Activated gamma-delta T cell treated with Interleukin-2 at 50 U/mL for 16 hours (primary cell): ENCODE measurements around the gene PLEKHA7.

Experiments
- DNase-seq: peaks from one replicate; pipeline ENCODE4 v3.0.0-alpha.2; 2020

PLEKHA7 gene

DNA sequence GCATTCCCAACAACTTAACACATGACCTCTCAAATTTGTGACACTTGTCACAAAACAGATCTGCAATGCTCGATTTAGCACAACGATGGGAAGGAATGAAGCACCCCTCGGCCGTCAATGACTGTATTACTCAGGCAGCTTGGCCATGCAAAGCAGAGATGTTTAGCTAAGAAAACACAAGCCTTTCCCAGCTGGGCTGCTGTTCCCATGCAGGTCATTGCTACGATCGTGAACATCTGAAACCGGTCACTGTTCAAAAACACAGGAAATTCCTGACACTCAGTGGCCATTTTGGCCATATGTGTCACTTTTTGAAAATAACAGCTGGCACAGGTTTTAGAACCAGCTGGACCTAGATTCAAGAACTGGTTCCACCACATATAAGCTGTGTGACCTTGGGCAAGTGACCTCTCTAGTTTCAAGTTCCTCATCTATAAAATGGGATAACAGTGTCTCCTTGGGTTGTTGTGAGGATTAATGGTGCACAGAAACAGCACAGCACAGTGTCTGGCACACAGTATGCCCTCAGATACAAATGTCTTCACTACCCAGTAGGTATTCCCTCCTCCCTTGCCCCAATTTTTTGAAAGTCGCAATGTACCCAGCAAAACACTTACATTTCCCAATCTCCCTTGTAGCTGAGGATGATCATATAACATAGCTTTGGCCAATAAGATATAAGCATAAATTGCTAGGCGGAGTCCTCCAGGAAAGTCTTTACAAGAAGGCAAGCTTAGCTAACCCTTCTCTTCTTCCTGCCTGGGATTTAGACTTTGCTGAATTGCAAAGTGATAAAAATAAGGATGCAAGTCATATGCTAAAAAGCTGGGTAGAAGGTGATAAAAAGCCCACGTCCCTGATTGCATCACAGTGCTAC lies 182.7 kb downstream of the PLEKHA7 start:
- no peak for DNase-seq

DNA sequence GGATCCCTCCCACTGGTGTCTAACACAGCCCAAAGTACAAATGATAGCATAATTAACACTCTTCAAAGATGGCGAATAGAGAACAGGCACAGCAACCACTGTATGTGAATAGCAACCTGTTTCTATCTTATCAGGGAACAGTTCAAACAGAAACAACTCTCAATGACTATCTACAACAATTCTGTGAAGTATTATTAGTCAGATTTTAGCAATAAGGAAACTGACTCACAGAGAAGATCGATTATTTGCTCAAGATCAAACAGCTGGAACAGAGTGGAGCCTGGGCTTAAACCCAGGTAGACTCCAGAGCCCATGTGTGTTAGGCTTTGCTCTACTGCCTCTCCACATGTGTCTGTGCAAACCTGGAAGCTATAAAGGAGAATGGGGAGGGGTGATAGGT lies 187.1 kb downstream of the PLEKHA7 start:
- no peak for DNase-seq

GRCh38 chr11:16825968-16826367 lies 188.2 kb downstream of the PLEKHA7 start:
- DNase-seq = no peak

DNA sequence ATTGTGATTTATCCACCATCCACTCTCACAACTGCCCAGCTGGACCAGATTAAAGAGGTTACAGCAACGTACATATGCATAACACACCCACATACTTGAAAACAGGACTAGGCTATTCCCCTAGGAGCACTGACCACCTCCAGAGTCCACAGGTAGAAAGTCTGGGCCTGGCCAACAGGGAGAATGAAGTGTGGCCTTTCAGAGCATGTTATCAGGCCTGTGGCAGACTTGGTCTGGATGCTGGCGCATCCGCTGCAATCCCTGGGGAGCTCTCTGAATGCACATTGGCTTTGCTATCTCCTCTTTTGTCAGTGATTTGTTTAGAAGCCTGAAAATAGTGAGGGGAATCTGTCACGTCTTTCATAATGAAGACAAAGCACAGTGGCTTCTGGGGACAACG lies 189.1 kb downstream of the PLEKHA7 start:
- DNase-seq = no peak

DNA sequence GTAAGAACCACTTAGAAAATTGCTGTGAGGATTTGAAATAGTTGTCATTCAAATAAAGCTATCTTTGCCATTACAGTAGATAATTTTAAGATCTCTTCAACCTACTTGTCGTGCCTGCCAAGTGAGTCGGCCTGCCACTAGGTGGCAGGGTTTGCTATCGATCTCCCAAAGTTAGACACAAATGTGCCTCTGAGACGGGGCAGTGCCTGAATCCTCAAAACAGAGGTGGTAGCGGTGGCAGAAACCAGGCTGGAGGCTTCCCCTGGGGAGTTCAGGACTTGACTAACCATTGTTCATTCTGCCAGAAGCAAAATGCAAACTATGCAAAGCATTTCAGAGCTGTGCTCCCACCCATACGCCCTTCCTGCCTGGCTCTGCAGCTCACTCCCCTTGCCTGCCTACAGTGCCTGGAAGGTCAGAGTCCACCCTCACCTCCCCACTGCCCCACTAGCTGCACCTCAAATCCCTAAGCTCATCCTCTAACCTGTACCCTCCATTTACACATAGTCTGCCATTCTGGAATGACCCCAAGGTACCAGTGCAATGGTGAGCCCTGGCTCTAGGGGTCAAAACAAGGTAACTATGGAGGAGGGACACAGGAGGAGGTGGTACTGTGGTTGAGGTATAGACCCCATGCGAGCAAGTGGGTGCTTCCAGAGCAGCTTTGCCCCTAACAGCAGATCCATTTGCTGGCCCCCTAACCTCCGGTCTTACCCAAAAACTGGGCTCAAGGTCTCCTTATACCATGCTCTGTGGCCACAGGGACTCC lies 193.7 kb downstream of the PLEKHA7 start:
- peak; percentile 52 for DNase-seq

- DNase-seq = no peak
These were observed 195.9 kb downstream of the PLEKHA7 start for GRCh38 chr11:16818284-16818683.

DNA sequence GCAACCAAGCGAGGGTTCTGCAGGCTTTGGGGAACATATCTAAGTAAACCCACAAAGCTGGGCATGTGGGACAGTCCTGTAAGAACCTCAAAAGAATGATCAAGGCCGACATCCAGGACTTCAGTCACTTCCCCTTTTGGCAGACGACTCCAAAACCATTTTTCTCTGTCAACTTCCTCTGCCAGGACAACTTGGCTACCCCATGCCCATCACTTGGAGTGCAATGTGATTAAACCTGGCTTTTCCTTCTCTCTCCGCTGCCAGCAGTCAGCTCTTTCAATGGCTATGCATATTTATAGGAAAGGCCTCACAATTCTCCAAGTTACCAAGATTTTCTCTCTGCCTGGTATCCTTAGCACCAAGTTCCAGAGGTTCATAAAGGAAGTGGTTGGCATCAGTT lies 196.9 kb downstream of the PLEKHA7 start:
- DNase-seq = no peak

GRCh38 chr11:16816358-16817270 lies 197.6 kb downstream of the PLEKHA7 start:
- no peak for DNase-seq

GRCh38 chr11:16815047-16815767 lies 199.0 kb downstream of the PLEKHA7 start:
- no peak for DNase-seq

DNA sequence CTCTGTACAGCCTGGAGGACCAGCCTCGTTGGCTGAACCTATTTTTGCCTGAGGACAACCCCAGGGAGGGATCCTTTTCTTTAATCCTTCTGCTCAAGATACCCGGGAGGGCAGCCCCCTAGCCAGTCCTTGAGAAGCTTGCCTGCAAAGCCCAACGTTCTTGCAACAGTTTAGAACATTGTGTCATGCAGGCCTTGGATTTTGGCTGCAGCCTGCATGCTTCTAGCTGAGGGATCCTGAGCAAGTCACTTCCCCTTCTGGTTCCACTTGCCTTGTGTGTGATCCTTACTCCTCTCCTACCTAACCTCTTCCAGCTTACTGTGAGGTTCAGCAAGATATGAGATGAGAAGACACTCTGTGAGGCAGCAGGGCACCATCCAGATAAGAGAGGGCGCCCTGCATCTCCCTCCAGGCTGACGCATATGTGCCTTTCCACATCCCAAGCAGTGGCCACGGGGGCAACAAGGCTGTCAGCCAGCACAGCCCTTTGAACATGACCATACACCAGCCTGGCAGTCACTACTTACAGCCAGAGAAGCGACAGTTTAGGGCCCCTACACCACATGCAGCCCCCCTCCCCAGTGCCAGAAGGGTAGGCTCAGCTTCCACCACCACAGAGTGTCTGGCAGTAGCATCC lies 199.7 kb downstream of the PLEKHA7 start:
- DNase-seq = no peak

GRCh38 chr11:16813126-16813525 lies 201.1 kb downstream of the PLEKHA7 start:
- no peak for DNase-seq

GRCh38 chr11:16812274-16812673 lies 201.9 kb downstream of the PLEKHA7 start:
- DNase-seq = no peak

DNA sequence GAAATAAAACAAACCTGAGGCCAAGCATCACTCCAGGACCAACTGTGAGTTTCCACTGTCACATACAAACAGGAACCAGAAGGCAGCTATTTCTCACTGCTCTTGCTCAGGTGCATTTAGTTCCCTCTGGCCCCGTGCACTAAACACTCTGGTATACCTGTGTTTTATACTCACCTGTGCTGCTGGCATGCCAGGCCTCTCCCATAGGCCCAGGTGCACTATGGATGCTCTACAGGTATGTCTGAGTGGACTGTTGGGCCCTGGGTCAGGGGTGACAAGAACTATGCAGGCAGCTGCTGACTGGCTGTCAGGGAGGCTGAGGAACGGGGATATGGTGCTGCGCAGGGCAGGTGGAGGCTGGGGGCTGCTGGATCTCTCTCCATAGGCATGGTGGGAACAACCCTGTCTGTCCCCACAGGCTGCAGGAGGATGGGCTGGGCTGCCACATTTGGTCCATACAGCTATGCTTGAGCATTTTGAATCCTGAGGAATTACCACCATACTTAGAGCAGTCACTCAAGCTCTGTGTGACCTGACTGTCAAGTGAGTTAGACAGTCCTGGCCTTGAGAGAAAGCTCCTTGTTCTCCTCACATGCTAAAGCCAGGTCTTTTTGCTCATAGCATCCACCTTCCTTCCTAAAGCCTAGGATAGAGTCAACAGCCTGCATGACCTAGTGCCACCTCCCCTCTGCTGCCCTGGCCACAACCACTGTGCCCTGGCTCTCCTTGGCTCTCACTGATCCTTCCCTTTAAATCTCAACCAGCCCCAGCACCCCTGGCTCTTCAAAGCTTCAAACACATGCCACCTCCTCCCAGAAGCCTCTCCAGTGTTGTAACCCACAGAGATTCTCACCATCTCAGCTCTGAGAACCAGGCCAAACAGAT lies 202.8 kb downstream of the PLEKHA7 start:
- no peak for DNase-seq

GRCh38 chr11:16809886-16810668 lies 204.1 kb downstream of the PLEKHA7 start:
- no peak for DNase-seq

DNA sequence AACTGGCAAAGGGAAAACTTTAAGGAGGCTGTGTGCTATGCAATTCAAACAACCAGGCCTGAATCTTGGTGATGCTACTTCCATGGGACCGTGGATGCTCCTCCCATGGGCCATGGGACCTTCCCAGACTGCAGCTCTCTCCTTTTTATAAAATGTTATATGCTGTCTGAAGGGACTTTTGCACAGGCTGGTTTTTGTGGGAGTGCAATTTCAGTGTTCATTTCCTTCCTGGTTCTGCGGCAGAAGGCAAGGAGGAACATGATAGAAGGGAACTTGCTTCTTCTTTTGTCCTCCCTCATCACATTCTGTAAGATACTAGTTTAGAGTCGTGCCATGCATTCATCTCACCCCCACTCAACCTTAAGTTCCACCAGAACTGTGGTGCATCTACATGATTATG lies 206.9 kb downstream of the PLEKHA7 start:
- no peak for DNase-seq

DNA sequence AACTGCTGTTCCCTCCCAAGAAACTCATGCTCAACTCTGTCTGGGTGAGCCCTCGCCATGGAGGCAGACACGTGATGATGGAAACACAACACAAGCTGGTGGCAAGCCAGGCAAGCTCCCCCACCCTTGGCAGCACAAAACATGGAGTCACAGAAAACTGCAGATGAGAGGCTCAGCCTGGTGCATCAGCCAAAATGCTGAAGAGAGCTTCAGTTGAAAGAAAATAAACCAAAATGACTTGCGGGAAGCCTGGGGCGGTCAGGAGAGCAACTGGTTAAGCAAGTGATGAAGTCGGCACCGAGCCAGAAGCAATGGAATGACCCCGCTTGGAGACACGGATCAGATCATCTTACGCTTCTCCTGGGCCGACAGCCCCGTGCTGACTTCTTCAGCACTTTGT lies 207.4 kb downstream of the PLEKHA7 start:
- no peak for DNase-seq

DNA sequence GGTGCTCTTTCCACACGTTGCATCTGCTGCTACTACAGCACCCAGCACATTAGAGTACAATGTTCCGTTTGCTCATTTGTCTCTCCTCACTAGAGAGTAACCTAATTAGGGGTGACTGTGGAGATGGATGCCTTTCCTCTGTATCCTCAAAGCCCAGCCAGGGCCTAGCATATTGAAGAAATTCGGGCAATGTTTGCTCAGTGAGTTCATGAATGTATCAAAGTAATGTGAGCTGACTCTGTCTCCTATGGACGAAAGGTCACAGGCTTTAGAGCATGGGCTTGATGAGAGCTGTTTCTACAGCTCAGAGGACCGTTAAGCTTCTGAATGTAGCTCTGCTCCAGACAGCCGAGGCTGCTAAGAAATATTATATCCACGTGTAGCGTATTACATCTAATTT lies 208.3 kb downstream of the PLEKHA7 start:
- DNase-seq = no peak

DNA sequence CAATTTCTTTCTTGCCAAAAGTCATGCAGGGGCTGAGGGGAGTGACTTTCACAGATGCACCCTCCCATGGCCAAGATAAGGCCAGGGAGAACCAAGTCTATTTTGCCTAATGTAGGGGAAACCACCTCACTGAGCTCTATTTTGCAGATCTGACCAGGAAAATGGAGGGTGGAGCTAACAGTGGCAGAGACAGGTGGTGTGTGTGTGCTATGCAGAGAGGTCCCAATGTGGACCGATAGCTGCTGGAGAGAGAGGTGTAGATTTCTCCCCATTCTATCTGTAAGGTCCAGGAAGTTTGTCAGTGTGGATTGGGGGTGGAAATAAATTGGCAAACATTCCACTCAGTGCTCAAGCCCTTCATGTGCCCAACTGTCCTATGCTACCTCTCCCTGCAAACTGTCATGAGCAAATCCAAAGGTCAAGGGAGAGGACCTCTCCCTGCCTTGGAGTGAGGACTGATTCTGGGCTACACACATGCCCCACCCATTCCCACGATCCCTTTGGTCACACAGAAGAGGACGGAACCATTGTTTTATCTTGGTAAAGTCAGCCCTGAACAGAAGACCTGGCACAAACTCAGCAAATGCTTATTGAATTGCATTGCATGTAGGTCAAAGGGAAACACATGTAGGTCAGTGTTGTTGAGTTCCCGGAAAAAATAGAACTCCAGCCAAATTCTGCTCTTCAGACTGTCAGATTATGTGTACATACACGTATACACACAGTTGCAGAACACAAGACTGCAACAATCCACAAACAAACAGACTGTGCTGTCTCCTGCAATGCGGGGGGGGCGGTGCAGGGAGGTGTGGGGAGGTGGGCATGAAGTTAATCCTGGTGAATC lies 209.9 kb downstream of the PLEKHA7 start:
- no peak for DNase-seq
